BLaER1 treated with 17β-estradiol and CSF1 and Interleukin-3, amounts not matched to agents 10 nM and 100 nM (cell line): ENCODE data around the gene EGLN2.
A peak's percentile ranks its signal among the peaks of the same experiment; 100 is the strongest.

ENCODE experiments used
- H3K27ac ChIP-seq, 11 experiments: shearing (Covaris generic); formaldehyde crosslinking; 2 replicates each; pipeline ENCODE4 v1.8.1; 2022
- H3K27me3 ChIP-seq, 11 experiments: shearing (Covaris generic); formaldehyde crosslinking; 2 replicates each; pipeline ENCODE4 v1.8.1; 2022
- H3K36me3 ChIP-seq, 11 experiments: shearing (Covaris generic); formaldehyde crosslinking; 2 replicates each; pipeline ENCODE4 v1.8.1; 2022
- H3K4me1 ChIP-seq, 10 experiments: shearing (Covaris generic); formaldehyde crosslinking; 2 replicates each; pipeline ENCODE4 v1.8.1; 2022
- H3K4me2 ChIP-seq, 11 experiments: shearing (Covaris generic); formaldehyde crosslinking; 2 replicates each; pipeline ENCODE4 v1.8.1; 2022
- H3K4me3 ChIP-seq, 10 experiments: shearing (Covaris generic); formaldehyde crosslinking; 2 replicates each; pipeline ENCODE4 v1.8.1; 2022
- H3K9ac ChIP-seq, 11 experiments: shearing (Covaris generic); formaldehyde crosslinking; 2 replicates each; pipeline ENCODE4 v1.8.1; 2022
- H3K9me3 ChIP-seq, 11 experiments: shearing (Covaris generic); formaldehyde crosslinking; replicated peaks in 1 of 11; 2 replicates each; pipeline ENCODE4 v1.8.1; 2022
- H4K20me1 ChIP-seq, 11 experiments: shearing (Covaris generic); formaldehyde crosslinking; 2 replicates each; pipeline ENCODE4 v1.8.1; 2022
- Cebpa-rat ChIP-seq, 11 experiments: shearing (Covaris generic); IDR thresholded peaks; 2 replicates each; pipeline ENCODE4 v1.8.1; 2022

Gene EGLN2

DNA sequence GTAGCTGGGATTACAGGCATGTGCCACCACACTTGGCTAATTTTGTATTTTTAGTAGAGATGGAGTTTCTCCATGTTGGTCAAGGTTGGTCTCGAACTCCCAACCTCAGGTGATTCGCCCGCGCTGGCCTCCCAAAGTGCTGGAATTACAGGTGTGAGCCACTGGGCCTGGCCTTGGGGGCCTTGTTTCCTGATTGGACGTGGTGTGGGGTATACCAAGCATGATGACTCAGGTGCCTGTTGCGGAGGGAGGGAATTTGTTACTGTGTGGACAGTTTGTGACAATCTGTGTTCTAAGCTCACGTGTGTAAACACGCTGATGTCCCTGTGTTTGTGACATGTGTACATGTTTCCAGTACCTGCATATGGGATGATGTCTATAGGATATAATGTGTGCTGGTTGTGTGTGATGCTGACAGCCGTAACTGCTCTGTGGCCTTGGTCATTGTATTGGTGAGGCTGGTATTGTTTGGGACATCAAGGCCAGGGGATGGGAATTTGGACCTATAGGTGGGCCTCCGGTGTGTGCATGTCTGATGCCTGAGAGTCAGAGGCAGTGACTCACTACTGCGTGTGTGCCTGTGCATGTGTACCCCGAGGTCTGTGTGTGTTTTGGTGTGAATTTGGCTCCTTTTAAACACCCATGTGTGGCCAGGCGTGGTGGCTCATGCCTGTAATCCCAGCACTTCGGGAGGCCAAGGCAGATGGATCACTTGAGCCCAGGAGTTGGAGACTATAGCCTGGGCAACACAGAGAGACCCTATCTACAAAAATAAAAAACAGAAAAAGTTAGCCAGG lies 1.6 kb upstream of the EGLN2 start:
- peak overlapping the region; percentile 65 to 95 (median 90); a peak in 21 of 22 replicates for H3K27ac ChIP-seq
- H3K4me2 ChIP-seq, result peak overlapping the region; percentile 69 to 93 (median 82)
- peak overlapping the region; percentile 72 to 97 (median 81) for H3K9ac ChIP-seq
- peaks cover 25 to 31% (median 28%) of the 10 kb centered on the region in 11 experiments for H4K20me1 ChIP-seq
- TF ChIP-seq Cebpa-rat (IDR thresholded peaks at IDR 0.05), result no peak
- H3K9me3 ChIP-seq, result no peaks in the 10 kb centered on the region
- peaks cover 13 to 48% (median 21%) of the 10 kb centered on the region in 11 experiments for H3K36me3 ChIP-seq
- H3K4me3 ChIP-seq, result peak overlapping the region; percentile 45 to 100 (median 63); a peak in 12 of 20 replicates
- H3K4me1 ChIP-seq, result peaks cover 36 to 49% (median 42%) of the 10 kb centered on the region in 10 experiments
- no peaks in the 10 kb centered on the region for H3K27me3 ChIP-seq

GRCh38 chr19:40797963-40798682 lies 868 bp upstream of the EGLN2 start:
- Histone ChIP-seq H3K27ac (peak overlapping the region; percentile 65 to 95 (median 90)), H4K20me1 (peaks cover 33 to 38% (median 35%) of the 10 kb centered on the region in 11 experiments), H3K4me2 (peak overlapping the region; percentile 69 to 93 (median 82)), H3K9ac (peak overlapping the region; percentile 72 to 97 (median 81)), H3K27me3 (no peaks in the 10 kb centered on the region), H3K4me3 (peak overlapping the region; percentile 45 to 100 (median 63)), H3K36me3 (peaks cover 13 to 46% (median 27%) of the 10 kb centered on the region in 11 experiments), H3K9me3 (no peaks in the 10 kb centered on the region), H3K4me1 (peaks cover 44 to 51% (median 48%) of the 10 kb centered on the region in 10 experiments)
- TF ChIP-seq Cebpa-rat (IDR thresholded peaks at IDR 0.05), result 0 out of 22 replicates have a peak, but pooled peaks of 1 of the 11 experiments have one; percentile 13

- Histone ChIP-seq H4K20me1 (peaks cover 49 to 55% (median 51%) of the 10 kb centered on the region in 11 experiments), H3K9ac (peak overlapping the region; percentile 94 to 99 (median 97)), H3K27me3 (no peaks in the 10 kb centered on the region), H3K4me1 (peaks cover 60 to 67% (median 64%) of the 10 kb centered on the region in 10 experiments), H3K9me3 (no peaks in the 10 kb centered on the region), H3K27ac (peak overlapping the region; percentile 90 to 95 (median 93)), H3K4me3 (peak overlapping the region; percentile 86 to 100 (median 95)), H3K4me2 (peak overlapping the region; percentile 93 to 100 (median 99)), H3K36me3 (peaks cover 28 to 56% (median 42%) of the 10 kb centered on the region in 11 experiments)
- no peak for TF ChIP-seq Cebpa-rat (IDR thresholded peaks at IDR 0.05)
These were observed 757 bp downstream of the EGLN2 start for GRCh38 chr19:40799558-40800338.

DNA sequence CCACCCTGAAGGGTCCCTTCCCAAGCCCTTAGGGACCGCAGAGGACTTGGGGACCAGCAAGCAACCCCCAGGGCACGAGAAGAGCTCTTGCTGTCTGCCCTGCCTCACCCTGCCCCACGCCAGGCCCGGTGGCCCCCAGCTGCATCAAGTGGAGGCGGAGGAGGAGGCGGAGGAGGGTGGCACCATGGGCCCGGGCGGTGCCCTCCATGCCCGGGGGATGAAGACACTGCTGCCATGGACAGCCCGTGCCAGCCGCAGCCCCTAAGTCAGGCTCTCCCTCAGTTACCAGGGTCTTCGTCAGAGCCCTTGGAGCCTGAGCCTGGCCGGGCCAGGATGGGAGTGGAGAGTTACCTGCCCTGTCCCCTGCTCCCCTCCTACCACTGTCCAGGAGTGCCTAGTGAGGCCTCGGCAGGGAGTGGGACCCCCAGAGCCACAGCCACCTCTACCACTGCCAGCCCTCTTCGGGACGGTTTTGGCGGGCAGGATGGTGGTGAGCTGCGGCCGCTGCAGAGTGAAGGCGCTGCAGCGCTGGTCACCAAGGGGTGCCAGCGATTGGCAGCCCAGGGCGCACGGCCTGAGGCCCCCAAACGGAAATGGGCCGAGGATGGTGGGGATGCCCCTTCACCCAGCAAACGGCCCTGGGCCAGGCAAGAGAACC lies 1.5 kb downstream of the EGLN2 start:
- peak overlapping the region; percentile 90 to 95 (median 93) for H3K27ac ChIP-seq
- H4K20me1 ChIP-seq, result peaks cover 57 to 62% (median 59%) of the 10 kb centered on the region in 11 experiments

DNA sequence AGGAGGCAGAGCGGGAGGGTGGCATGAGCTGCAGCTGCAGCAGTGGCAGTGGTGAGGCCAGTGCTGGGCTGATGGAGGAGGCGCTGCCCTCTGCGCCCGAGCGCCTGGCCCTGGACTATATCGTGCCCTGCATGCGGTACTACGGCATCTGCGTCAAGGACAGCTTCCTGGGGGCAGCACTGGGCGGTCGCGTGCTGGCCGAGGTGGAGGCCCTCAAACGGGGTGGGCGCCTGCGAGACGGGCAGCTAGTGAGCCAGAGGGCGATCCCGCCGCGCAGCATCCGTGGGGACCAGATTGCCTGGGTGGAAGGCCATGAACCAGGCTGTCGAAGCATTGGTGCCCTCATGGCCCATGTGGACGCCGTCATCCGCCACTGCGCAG lies 2.0 kb downstream of the EGLN2 start:
- H3K4me3 ChIP-seq, result peak overlapping the region; percentile 86 to 100 (median 95)
- H3K4me2 ChIP-seq, result peak overlapping the region; percentile 93 to 100 (median 99)
- peak overlapping the region in 9 of 11 experiments; percentile 90 to 95 (median 93); a peak in 12 of 22 replicates for H3K27ac ChIP-seq
- H3K36me3 ChIP-seq, result peaks cover 40 to 66% (median 55%) of the 10 kb centered on the region in 11 experiments
- no peaks in the 10 kb centered on the region for H3K9me3 ChIP-seq
- H3K4me1 ChIP-seq, result peaks cover 72 to 79% (median 76%) of the 10 kb centered on the region in 10 experiments
- no peaks in the 10 kb centered on the region for H3K27me3 ChIP-seq
- peak overlapping the region; percentile 94 to 99 (median 97) for H3K9ac ChIP-seq
- H4K20me1 ChIP-seq, result peaks cover 62 to 67% (median 64%) of the 10 kb centered on the region in 11 experiments
- TF ChIP-seq Cebpa-rat (IDR thresholded peaks at IDR 0.05), result no peak

More for the DNA sequence above, 1.5 kb downstream of the EGLN2 start:
- Histone ChIP-seq H3K9me3 (no peaks in the 10 kb centered on the region), H3K27me3 (no peaks in the 10 kb centered on the region), H3K4me1 (peaks cover 67 to 74% (median 71%) of the 10 kb centered on the region in 10 experiments), H3K36me3 (peaks cover 35 to 63% (median 50%) of the 10 kb centered on the region in 11 experiments), H3K4me2 (peak overlapping the region; percentile 93 to 100 (median 99)), H3K4me3 (peak overlapping the region; percentile 86 to 100 (median 95)), H3K9ac (peak overlapping the region; percentile 94 to 99 (median 97))
- no peak for TF ChIP-seq Cebpa-rat (IDR thresholded peaks at IDR 0.05)

- peaks cover 79 to 84% (median 80%) of the 10 kb centered on the region in 10 experiments for H3K4me1 ChIP-seq
These were observed 2.7 kb downstream of the EGLN2 start for GRCh38 chr19:40801426-40802299.

More at GRCh38 chr19:40801426-40802299, 2.7 kb downstream of the EGLN2 start:
- Histone ChIP-seq H3K9ac (peak overlapping the region; percentile 94 to 99 (median 97)), H3K36me3 (peaks cover 43 to 65% (median 56%) of the 10 kb centered on the region in 11 experiments), H3K4me2 (peak overlapping the region; percentile 93 to 100 (median 99)), H4K20me1 (peaks cover 68 to 74% (median 71%) of the 10 kb centered on the region in 11 experiments), H3K4me3 (peak overlapping the region; percentile 86 to 100 (median 95)), H3K9me3 (no peaks in the 10 kb centered on the region), H3K27ac (peak overlapping the region in 10 of 11 experiments; percentile 37 to 95 (median 92); a peak in 19 of 22 replicates), H3K27me3 (no peaks in the 10 kb centered on the region)
- no peak for TF ChIP-seq Cebpa-rat (IDR thresholded peaks at IDR 0.05)
